Measurements from ENCODE around the gene CHD6.

Gene CHD6

DNA sequence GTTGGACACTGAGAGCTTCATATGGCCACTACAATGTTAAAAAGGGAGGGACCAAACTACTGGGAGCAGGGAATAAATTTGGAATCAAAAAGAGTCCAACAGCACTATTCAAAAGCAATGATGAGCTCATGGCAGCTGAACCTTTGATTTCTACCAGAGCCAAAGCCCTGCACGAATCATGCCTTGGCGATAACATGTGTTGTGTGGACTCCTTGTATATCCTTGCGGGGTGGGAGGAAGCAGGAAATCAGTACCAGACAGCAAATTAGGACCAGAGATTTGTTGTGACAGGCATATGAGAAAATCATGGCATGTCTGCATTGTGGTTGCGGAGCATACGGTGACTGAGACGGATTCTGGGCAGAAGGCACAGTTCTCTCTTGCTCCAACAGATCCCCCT, 166.0 kb downstream of the CHD6 start:
- H3K27me3 ChIP-seq (ENCODE audit: control insufficient read depth, insufficient read depth, low read length), result no peaks in the 10 kb centered on the region
- no peaks in the 10 kb centered on the region for H3K4me1 ChIP-seq (ENCODE audit: control insufficient read depth, insufficient read depth, low read length)
- H3K9ac ChIP-seq (ENCODE audit: low read depth, low read length), result no peak overlapping the region
- no peaks in the 10 kb centered on the region for H3K9me3 ChIP-seq (ENCODE audit: control insufficient read depth, insufficient read depth, low read length)
- no peak overlapping the region for H3K4me3 ChIP-seq (ENCODE audit: low read depth, low read length)
- peaks cover 41% of the 10 kb centered on the region for H3K36me3 ChIP-seq (ENCODE audit: control insufficient read depth, insufficient read depth, low read length)

DNA sequence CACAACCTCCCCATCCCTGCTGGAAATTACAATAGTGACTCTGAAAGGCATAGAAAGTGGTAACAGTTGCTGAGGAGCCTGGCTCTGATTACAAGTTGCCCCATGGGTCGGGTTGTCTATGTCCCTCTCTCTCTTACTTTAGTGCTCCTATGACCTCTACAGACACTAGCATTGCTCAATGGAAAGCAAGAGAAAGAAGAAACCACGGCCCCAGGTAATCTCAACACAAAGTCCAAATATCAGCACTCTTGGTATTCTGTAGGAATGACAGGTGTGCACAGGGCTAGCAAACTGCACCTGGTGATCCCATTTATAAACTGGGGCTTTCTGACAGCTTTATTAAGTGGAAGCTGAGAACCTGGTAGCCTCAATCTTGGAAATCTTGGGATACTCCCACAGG, 171.2 kb downstream of the CHD6 start:
- H3K9me3 ChIP-seq (ENCODE audit: control insufficient read depth, insufficient read depth, low read length), result no peaks in the 10 kb centered on the region
- H3K4me3 ChIP-seq (ENCODE audit: low read depth, low read length), result no peak overlapping the region
- no peaks in the 10 kb centered on the region for H3K27me3 ChIP-seq (ENCODE audit: control insufficient read depth, insufficient read depth, low read length)
- no peaks in the 10 kb centered on the region for H3K4me1 ChIP-seq (ENCODE audit: control insufficient read depth, insufficient read depth, low read length)
- peaks cover 54% of the 10 kb centered on the region for H3K36me3 ChIP-seq (ENCODE audit: control insufficient read depth, insufficient read depth, low read length)
- H3K9ac ChIP-seq (ENCODE audit: low read depth, low read length), result no peak overlapping the region

DNA sequence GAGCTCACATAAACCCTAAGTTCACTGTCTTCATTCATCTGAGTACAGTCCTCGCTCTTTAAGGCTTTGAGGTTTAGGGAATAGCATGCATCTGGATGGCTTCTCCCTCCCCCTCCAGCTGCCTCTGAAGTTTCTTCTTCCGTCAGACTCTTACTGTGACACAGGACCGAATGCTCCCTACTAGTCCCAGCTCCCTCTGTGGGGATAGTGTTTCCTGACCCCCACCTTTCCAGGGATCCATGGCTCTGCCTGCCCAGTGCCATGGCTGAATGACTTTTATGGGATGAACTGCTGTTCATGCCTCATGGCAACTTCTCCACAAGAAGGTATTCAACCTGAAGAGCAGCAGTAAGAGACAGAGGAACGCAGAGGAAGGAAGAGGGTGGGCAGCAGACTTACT, 171.7 kb downstream of the CHD6 start:
- Histone ChIP-seq H3K9me3 (ENCODE audit: control insufficient read depth, insufficient read depth, low read length) (no peaks in the 10 kb centered on the region), H3K36me3 (ENCODE audit: control insufficient read depth, insufficient read depth, low read length) (peaks cover 48% of the 10 kb centered on the region), H3K4me3 (ENCODE audit: low read depth, low read length) (no peak overlapping the region), H3K27me3 (ENCODE audit: control insufficient read depth, insufficient read depth, low read length) (no peaks in the 10 kb centered on the region), H3K9ac (ENCODE audit: low read depth, low read length) (no peak overlapping the region), H3K4me1 (ENCODE audit: control insufficient read depth, insufficient read depth, low read length) (no peaks in the 10 kb centered on the region)

DNA sequence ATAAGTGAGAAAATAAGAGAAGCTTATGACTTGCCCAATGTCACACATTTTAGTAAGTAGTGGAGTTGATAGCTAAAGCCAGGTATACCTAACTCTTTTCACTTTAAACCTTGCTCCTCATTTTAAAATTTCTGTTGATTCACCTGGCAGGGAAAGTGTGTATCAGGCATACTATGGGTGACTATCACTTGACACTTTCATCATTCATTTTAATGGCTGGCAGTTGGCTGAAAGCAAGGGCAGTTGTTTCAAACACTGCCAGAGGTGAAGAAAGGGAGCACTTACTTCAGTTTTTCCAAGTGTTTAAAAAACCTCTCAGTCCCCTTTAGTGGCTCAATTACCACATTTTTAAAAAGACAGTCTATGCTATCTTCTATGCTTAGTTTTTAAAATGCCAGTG, 173.4 kb downstream of the CHD6 start:
- peaks cover 42% of the 10 kb centered on the region for H3K36me3 ChIP-seq (ENCODE audit: control insufficient read depth, insufficient read depth, low read length)
- H3K4me1 ChIP-seq (ENCODE audit: control insufficient read depth, insufficient read depth, low read length), result no peaks in the 10 kb centered on the region

DNA sequence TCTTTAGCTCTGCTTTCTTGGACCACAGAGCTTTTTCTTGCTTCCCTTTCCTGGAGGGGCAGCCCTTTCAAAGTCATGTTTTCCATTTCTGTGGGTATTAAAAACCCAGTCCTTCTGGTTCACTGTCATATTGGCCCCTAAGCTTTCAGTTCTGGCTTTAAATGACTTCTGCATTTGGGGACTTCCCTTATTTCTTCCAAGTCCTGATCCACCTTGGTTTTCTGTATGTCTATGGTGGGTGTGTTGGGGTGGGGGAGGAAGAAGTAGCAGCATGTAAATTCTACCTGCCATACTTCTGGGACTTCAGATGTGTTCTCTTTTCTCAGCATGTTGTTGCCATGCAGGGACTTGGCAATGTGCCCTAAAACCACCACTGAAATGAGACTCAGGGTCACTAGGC, 174.5 kb downstream of the CHD6 start:
- no peaks in the 10 kb centered on the region for H3K27me3 ChIP-seq (ENCODE audit: control insufficient read depth, insufficient read depth, low read length)
- peaks cover 40% of the 10 kb centered on the region for H3K36me3 ChIP-seq (ENCODE audit: control insufficient read depth, insufficient read depth, low read length)
- H3K4me1 ChIP-seq (ENCODE audit: control insufficient read depth, insufficient read depth, low read length), result no peaks in the 10 kb centered on the region
- no peaks in the 10 kb centered on the region for H3K9me3 ChIP-seq (ENCODE audit: control insufficient read depth, insufficient read depth, low read length)
- no peak overlapping the region for H3K9ac ChIP-seq (ENCODE audit: low read depth, low read length)
- H3K4me3 ChIP-seq (ENCODE audit: low read depth, low read length), result no peak overlapping the region

More for the DNA sequence above, 173.4 kb downstream of the CHD6 start:
- H3K27me3 ChIP-seq (ENCODE audit: control insufficient read depth, insufficient read depth, low read length), result no peaks in the 10 kb centered on the region
- H3K9ac ChIP-seq (ENCODE audit: low read depth, low read length), result no peak overlapping the region
- H3K9me3 ChIP-seq (ENCODE audit: control insufficient read depth, insufficient read depth, low read length), result no peaks in the 10 kb centered on the region
- H3K4me3 ChIP-seq (ENCODE audit: low read depth, low read length), result no peak overlapping the region

DNA sequence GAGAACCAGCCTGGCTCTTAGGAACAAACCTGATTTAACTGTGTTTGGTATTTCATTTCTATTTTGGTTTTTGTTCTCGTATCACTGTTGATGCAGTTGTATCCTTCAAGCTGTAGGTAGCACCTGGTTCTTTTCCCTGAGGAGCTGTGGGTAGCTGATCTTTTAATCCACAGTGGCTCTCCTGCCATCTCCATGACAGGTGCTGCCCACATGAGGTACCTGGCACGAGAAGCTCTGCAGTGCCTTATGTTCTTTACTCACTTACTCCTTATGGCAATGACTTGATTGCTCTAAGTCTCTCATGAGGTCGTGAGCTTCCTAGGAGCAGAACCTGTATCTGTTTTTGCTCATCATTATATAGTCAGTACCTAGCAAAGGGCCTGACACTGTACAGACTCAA, 177.3 kb downstream of the CHD6 start:
- Histone ChIP-seq H3K4me1 (ENCODE audit: control insufficient read depth, insufficient read depth, low read length) (no peaks in the 10 kb centered on the region), H3K9ac (ENCODE audit: low read depth, low read length) (no peak overlapping the region), H3K4me3 (ENCODE audit: low read depth, low read length) (no peak overlapping the region), H3K9me3 (ENCODE audit: control insufficient read depth, insufficient read depth, low read length) (no peaks in the 10 kb centered on the region), H3K36me3 (ENCODE audit: control insufficient read depth, insufficient read depth, low read length) (peaks cover 18% of the 10 kb centered on the region), H3K27me3 (ENCODE audit: control insufficient read depth, insufficient read depth, low read length) (no peaks in the 10 kb centered on the region)

DNA sequence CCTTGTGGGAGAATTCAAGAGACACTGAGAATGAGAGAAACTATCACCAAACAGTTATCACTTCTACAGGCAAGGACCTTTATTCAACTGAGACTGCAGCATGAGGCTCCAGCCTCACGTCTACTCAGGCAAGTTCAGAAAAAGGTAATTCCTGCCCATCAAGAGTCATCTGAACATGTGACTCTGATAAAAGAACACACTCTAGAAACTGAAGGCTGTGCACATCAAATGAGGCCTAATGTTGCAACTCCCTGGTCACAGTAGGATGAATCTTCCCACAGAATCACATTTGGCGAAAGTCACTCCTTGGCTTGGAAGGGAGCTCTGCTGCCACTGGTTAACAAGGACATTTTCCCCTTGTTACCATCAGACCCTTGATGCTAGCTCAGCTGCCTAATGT, 180.3 kb downstream of the CHD6 start:
- Histone ChIP-seq H3K9ac (ENCODE audit: low read depth, low read length) (no peak overlapping the region), H3K27me3 (ENCODE audit: control insufficient read depth, insufficient read depth, low read length) (no peaks in the 10 kb centered on the region), H3K4me1 (ENCODE audit: control insufficient read depth, insufficient read depth, low read length) (no peaks in the 10 kb centered on the region), H3K36me3 (ENCODE audit: control insufficient read depth, insufficient read depth, low read length) (peaks cover 5% of the 10 kb centered on the region), H3K4me3 (ENCODE audit: low read depth, low read length) (no peak overlapping the region), H3K9me3 (ENCODE audit: control insufficient read depth, insufficient read depth, low read length) (no peaks in the 10 kb centered on the region)

DNA sequence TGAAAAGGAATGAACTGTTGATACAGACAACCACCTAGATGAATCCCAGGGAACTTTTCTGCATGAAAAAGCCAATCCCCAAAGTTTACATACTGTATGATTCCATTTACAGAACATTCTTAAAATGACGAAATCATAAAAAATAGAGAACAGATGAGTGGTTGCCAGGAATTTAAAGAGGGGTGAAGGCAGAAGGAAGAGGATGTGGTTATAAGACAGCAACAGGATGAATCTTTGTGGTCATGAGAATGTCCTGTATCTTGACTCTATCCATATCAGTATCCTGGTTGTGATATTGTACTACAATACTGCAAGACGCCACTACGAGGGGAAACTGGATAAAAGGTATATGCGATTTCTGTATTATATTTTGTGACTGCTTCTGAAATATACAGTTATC, 181.5 kb downstream of the CHD6 start:
- Histone ChIP-seq H3K9me3 (ENCODE audit: control insufficient read depth, insufficient read depth, low read length) (no peaks in the 10 kb centered on the region), H3K9ac (ENCODE audit: low read depth, low read length) (no peak overlapping the region), H3K27me3 (ENCODE audit: control insufficient read depth, insufficient read depth, low read length) (no peaks in the 10 kb centered on the region), H3K4me1 (ENCODE audit: control insufficient read depth, insufficient read depth, low read length) (no peaks in the 10 kb centered on the region), H3K4me3 (ENCODE audit: low read depth, low read length) (no peak overlapping the region), H3K36me3 (ENCODE audit: control insufficient read depth, insufficient read depth, low read length) (no peaks in the 10 kb centered on the region)

DNA sequence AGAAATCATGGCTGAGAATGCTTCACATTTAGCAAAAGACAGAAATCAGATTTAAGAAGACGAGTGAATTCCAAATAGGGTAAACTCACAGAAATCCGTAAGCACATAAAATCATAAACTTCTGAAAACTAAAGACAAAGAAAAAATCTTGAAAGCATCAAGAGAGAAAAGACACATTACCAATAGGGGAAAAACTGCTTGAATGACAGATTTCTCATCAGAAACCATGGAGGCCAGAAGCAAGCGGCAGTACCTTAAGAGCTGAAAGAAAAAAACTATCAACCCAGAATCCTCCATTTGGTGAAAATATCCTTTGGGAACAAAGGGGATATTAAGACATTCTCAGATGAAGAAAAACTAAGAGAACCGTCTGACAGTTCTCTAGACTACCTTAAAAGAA, 185.0 kb downstream of the CHD6 start:
- no peak overlapping the region for H3K4me3 ChIP-seq (ENCODE audit: low read depth, low read length)
- no peaks in the 10 kb centered on the region for H3K27me3 ChIP-seq (ENCODE audit: control insufficient read depth, insufficient read depth, low read length)
- no peaks in the 10 kb centered on the region for H3K9me3 ChIP-seq (ENCODE audit: control insufficient read depth, insufficient read depth, low read length)
- H3K36me3 ChIP-seq (ENCODE audit: control insufficient read depth, insufficient read depth, low read length), result peaks cover 3% of the 10 kb centered on the region
- H3K4me1 ChIP-seq (ENCODE audit: control insufficient read depth, insufficient read depth, low read length), result no peaks in the 10 kb centered on the region
- no peak overlapping the region for H3K9ac ChIP-seq (ENCODE audit: low read depth, low read length)

DNA sequence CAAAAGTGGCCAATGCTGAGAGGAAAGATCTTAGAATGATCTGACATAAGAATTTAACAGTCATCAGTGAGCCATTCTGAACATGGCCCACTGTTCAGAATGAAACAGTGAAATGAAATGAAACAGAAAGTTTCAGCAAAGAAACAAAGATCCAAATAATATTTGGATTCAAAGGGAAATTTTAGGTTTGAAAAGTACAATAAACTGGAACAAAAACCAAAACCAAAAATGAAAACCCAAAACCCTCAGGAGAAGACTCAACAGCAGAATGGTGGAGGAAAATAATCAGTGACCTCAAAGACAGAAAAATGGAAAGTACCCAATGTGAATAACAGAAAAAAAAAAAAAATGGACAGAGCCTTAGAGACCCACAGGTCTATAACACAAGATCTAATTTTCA, 185.4 kb downstream of the CHD6 start:
- Histone ChIP-seq H3K9ac (ENCODE audit: low read depth, low read length) (no peak overlapping the region), H3K27me3 (ENCODE audit: control insufficient read depth, insufficient read depth, low read length) (no peaks in the 10 kb centered on the region), H3K9me3 (ENCODE audit: control insufficient read depth, insufficient read depth, low read length) (no peaks in the 10 kb centered on the region), H3K4me3 (ENCODE audit: low read depth, low read length) (no peak overlapping the region), H3K4me1 (ENCODE audit: control insufficient read depth, insufficient read depth, low read length) (no peaks in the 10 kb centered on the region), H3K36me3 (ENCODE audit: control insufficient read depth, insufficient read depth, low read length) (peaks cover 3% of the 10 kb centered on the region)

DNA sequence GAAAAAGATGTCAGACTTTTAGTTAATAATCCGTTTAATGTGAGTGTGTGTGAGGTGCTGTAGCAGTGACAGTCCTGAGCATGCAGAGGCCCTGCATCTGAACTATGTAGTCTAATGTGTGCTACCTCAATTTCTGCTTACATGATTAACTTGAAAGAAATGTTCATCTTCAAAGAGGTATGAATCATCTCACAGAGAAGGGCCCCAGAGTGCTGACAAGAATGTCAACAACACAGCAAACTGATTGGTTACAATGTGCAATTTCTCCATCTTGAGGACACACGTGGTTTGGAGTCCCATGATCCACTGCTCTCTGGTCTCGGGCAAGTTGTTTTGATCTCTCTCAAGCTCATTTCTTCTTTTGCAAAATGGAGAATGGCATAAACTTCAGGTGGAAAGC, 189.9 kb downstream of the CHD6 start:
- no peak overlapping the region for H3K9ac ChIP-seq (ENCODE audit: low read depth, low read length)
- H3K27me3 ChIP-seq (ENCODE audit: control insufficient read depth, insufficient read depth, low read length), result no peaks in the 10 kb centered on the region
- H3K9me3 ChIP-seq (ENCODE audit: control insufficient read depth, insufficient read depth, low read length), result no peaks in the 10 kb centered on the region
- H3K4me3 ChIP-seq (ENCODE audit: low read depth, low read length), result no peak overlapping the region
- H3K4me1 ChIP-seq (ENCODE audit: control insufficient read depth, insufficient read depth, low read length), result no peaks in the 10 kb centered on the region
- H3K36me3 ChIP-seq (ENCODE audit: control insufficient read depth, insufficient read depth, low read length), result peaks cover 6% of the 10 kb centered on the region

DNA sequence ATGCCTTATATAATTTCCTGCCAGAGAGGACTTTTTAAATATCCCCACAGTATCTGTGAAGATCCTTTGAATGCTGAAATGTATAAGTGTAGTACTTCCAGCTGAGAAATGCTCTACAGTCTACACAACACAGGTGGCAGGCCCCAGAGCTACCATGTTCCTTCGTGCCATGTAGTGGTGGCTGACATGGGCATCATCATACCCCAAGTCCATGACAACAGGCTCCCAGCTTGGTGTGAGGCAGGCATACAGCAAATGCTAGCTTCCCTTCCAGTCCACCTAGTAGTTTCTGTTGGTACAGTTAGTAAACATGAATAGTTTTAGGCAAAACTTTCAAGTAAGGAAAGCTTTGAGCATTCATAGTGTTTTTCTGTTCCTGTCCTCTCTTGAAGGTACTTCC, 190.3 kb downstream of the CHD6 start:
- no peak overlapping the region for H3K4me3 ChIP-seq (ENCODE audit: low read depth, low read length)
- H3K9ac ChIP-seq (ENCODE audit: low read depth, low read length), result no peak overlapping the region
- no peaks in the 10 kb centered on the region for H3K9me3 ChIP-seq (ENCODE audit: control insufficient read depth, insufficient read depth, low read length)
- no peaks in the 10 kb centered on the region for H3K4me1 ChIP-seq (ENCODE audit: control insufficient read depth, insufficient read depth, low read length)
- H3K27me3 ChIP-seq (ENCODE audit: control insufficient read depth, insufficient read depth, low read length), result no peaks in the 10 kb centered on the region
- peaks cover 8% of the 10 kb centered on the region for H3K36me3 ChIP-seq (ENCODE audit: control insufficient read depth, insufficient read depth, low read length)

DNA sequence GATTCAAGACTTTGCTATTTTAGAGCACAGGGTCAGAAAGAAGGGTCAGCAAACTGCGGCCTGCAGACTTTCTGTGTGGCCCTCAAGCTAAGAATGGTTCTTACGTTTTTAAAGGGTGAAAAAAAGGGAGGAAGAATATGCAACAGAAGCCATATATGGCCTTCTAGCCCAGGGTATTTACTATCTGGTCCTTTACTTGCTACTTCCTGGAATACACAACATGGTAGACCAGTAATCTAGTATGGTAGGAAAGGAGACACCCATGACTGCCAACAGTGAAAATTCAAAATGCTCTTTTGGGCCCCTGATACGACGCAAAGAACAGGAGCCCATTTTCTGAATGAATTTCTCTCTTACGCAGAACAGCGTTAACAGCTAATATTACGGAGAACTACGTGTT, 191.2 kb downstream of the CHD6 start:
- H3K36me3 ChIP-seq (ENCODE audit: control insufficient read depth, insufficient read depth, low read length), result peaks cover 16% of the 10 kb centered on the region

More for the DNA sequence above, 191.2 kb downstream of the CHD6 start:
- Histone ChIP-seq H3K4me3 (ENCODE audit: low read depth, low read length) (no peak overlapping the region), H3K27me3 (ENCODE audit: control insufficient read depth, insufficient read depth, low read length) (no peaks in the 10 kb centered on the region), H3K9ac (ENCODE audit: low read depth, low read length) (no peak overlapping the region), H3K9me3 (ENCODE audit: control insufficient read depth, insufficient read depth, low read length) (no peaks in the 10 kb centered on the region), H3K4me1 (ENCODE audit: control insufficient read depth, insufficient read depth, low read length) (no peaks in the 10 kb centered on the region)

Measured in iPS-15b (cell line).